GM12878 (cell line): ENCODE results near the gene TBC1D10A. TPM values are rescaled to one million over a fixed set of nuclear protein-coding genes. Genes with fewer than 3 reads are reported as not detected.

Source experiments
- ATAC-seq: fragments of 200-7000 bp; cut with Tn5 transposase; 3 replicates; pipeline ENCODE4 v1.9.1; 2020; ENCODE audit warnings: mild to moderate bottlenecking, moderate library complexity
- BruUV-seq: library from RNA; stranded (reverse); fragments of 400-500 nt; replicated peaks from 2 replicates; lab custom pipeline; 2021; lab: Mats Ljungman, UMichigan
- CTCF ChIA-PET: fragments of 300-600 bp; sonication (Branson Sonifier 250); formaldehyde crosslinking; extraction: SDS; loops from one replicate; lab custom pipeline; 2021; ENCODE audit warnings: inconsistent platforms; lab: Yijun Ruan, JAX
- POLR2A ChIA-PET: fragments of 350-600 bp; formaldehyde crosslinking; extraction: SDS; loops from one replicate; lab custom pipeline; 2021; ENCODE audit warnings: inconsistent platforms; lab: Charles Lee
- RAD21 ChIA-PET: fragments of 300-600 bp; sonication (Branson Sonifier 250); formaldehyde crosslinking; loops from one replicate; lab custom pipeline; 2023; ENCODE audit warnings: antibody characterized with exemption; ENCODE audit not compliant: unreplicated experiment; lab: Charles Lee
- SMC1A ChIA-PET: fragments of 300-600 bp; sonication (Branson Sonifier 250); formaldehyde crosslinking; loops from one replicate; lab custom pipeline; 2023; ENCODE audit not compliant: unreplicated experiment, uncharacterized antibody; lab: Charles Lee
- DNase-seq: peaks from one replicate; pipeline ENCODE4 v3.0.0-alpha.2; 2011; ENCODE audit warnings: low read depth, low spot score
- FAIRE-seq: peaks from 3 replicates; lab custom pipeline; 2011; peaks lifted over from hg19 to GRCh38; lab: Jason Lieb, UNC
- H2AFZ ChIP-seq: 2 replicates; pipeline ENCODE4 v1.6.0; 2011; ENCODE audit warnings: low read depth, low read length, control low read depth; ENCODE audit not compliant: control insufficient read depth
- H3K27ac ChIP-seq: 2 replicates; pipeline ENCODE4 v1.5.1; 2011; ENCODE audit warnings: control low read depth; ENCODE audit not compliant: control insufficient read depth, insufficient read depth
- H3K27me3 ChIP-seq, 2 experiments: replicated peaks in 1 of 2; 2 replicates each; pipeline versions ENCODE4 v1.6.0 to v1.6.1; 2011; ENCODE audit warnings: low read length in 1 of 2; ENCODE audit not compliant: control insufficient read depth in 2 of 2, insufficient read depth in 2 of 2
- H3K36me3 ChIP-seq, 2 experiments: 2 replicates each; pipeline ENCODE4 v1.5.1; 2011; ENCODE audit warnings: low read length in 1 of 2; ENCODE audit not compliant: control insufficient read depth in 2 of 2, insufficient read depth in 2 of 2
- H3K4me1 ChIP-seq: 2 replicates; pipeline ENCODE4 v1.6.1; 2011; ENCODE audit warnings: mild to moderate bottlenecking, low read length, moderate library complexity, mixed read lengths; ENCODE audit not compliant: control insufficient read depth, insufficient read depth
- H3K4me2 ChIP-seq: 2 replicates; pipeline ENCODE4 v1.6.0; 2011; ENCODE audit warnings: control low read depth; ENCODE audit not compliant: control insufficient read depth, insufficient read depth
- H3K4me3 ChIP-seq: fragments of 200-600 bp; sonication (generic); 2 replicates; pipeline ENCODE4 v1.5.1; 2016
- H3K79me2 ChIP-seq: 2 replicates; pipeline ENCODE4 v1.6.0; 2011; ENCODE audit warnings: low read length; ENCODE audit not compliant: control insufficient read depth, insufficient read depth
- H3K9ac ChIP-seq: 2 replicates; pipeline ENCODE4 v1.8.0; 2011; ENCODE audit warnings: low read length, control low read depth, mixed read lengths; ENCODE audit not compliant: control insufficient read depth, insufficient read depth
- H3K9me3 ChIP-seq: replicated peaks from 3 replicates; pipeline ENCODE4 v1.5.1; 2011; ENCODE audit warnings: mild to moderate bottlenecking, low read length; ENCODE audit not compliant: control insufficient read depth, insufficient read depth
- H4K20me1 ChIP-seq: 2 replicates; pipeline ENCODE4 v1.6.0; 2011; ENCODE audit not compliant: control insufficient read depth, insufficient read depth
- ETV6 ChIP-seq, 2 experiments: fragments of 450-650 bp in 1 of 2; IDR thresholded peaks in 1 of 2; conservative IDR thresholded peaks in 1 of 2; 2 replicates each; pipeline ENCODE4 v1.6.1; 2014; ENCODE audit warnings: antibody characterized with exemption in 1 of 2, borderline replicate concordance in 1 of 2, low read depth in 1 of 2, mild to moderate bottlenecking in 1 of 2, moderate library complexity in 1 of 2
- NFXL1 ChIP-seq: fragments of 450-650 bp; IDR thresholded peaks from 2 replicates; pipeline ENCODE4 v1.6.1; 2017; ENCODE audit warnings: antibody characterized with exemption, mild to moderate bottlenecking, borderline replicate concordance
- PBX3 ChIP-seq: IDR thresholded peaks from 2 replicates; pipeline ENCODE4 v1.6.1; 2011; ENCODE audit warnings: mild to moderate bottlenecking, low read depth, low read length, moderate library complexity; ENCODE audit not compliant: insufficient replicate concordance
- POLR2A ChIP-seq: IDR thresholded peaks from 2 replicates; pipeline ENCODE4 v1.6.1; 2011; ENCODE audit warnings: low read depth, mild to moderate bottlenecking, low read length
- STAT1 ChIP-seq: fragments of 450-650 bp; conservative IDR thresholded peaks from 2 replicates; pipeline ENCODE4 v1.6.1; 2014; ENCODE audit warnings: antibody characterized with exemption, mild to moderate bottlenecking
- TCF3 ChIP-seq: IDR thresholded peaks from 2 replicates; pipeline ENCODE4 v1.6.1; 2012; ENCODE audit warnings: low read depth, mild to moderate bottlenecking, low read length, borderline replicate concordance; ENCODE audit not compliant: insufficient read depth
- ZNF24 ChIP-seq: fragments of 450-650 bp; IDR thresholded peaks from 2 replicates; pipeline ENCODE4 v1.6.1; 2017; ENCODE audit warnings: antibody characterized with exemption, mild to moderate bottlenecking
- WGBS: methylation state at CpG from one replicate; pipeline ENCODE4 v1.1.6; 2016; ENCODE audit warnings: low lambda C conversion rate; ENCODE audit not compliant: insufficient replicate concordance, insufficient coverage; ENCODE audit errors: missing lambda C conversion rate; 5-methylcytosine and 5-hydroxymethylcytosine counted together
- in situ Hi-C: fragments of 300-500 bp; cut with MboI; formaldehyde crosslinking; loops from 9 replicates; pipeline ENCODE4 v1.14.3; 2018; ENCODE audit warnings: mixed read lengths
- intact Hi-C: fragments of 100-400 bp; cut with micrococcal nuclease; formaldehyde crosslinking; loops from one replicate; pipeline ENCODE4 v1.14.2; 2022; ENCODE audit not compliant: unreplicated experiment
- polyA plus RNA-seq, 11 experiments: library from polyadenylated mRNA; depleted of rRNA in 4 of 11; unstranded in 6 of 11; stranded (reverse) in 5 of 11; fragments of >200 nt; fragmentation: Nextera tagmentation in 4 of 11; fragmentation: Illumina TruSeq in 1 of 11; extraction: Ambion mirVana in 4 of 11; extraction: Trizol in 1 of 11; gene quantifications; 1 replicate in 1 of 11; 2 replicates in 10 of 11; pipeline versions ENCODE4 v1.2.1 to v1.2.3, GENCODE V29; 2011 to 2016; ENCODE audit warnings: inconsistent platforms in 2 of 11, missing spikeins in 2 of 11, low read depth in 1 of 11
- total RNA-seq, 4 experiments: library from RNA; depleted of rRNA in 3 of 4; stranded (reverse); fragments of >200 nt in 3 of 4; fragmentation: Illumina TruSeq in 1 of 4; extraction: Trizol in 1 of 4; gene quantifications; 2 replicates each; pipeline versions ENCODE4 v1.2.1 to v1.2.3, GENCODE V29; 2013 to 2021

TBC1D10A gene
- total and polyA plus RNA-seq, 10 of the 15 experiments (the other 5 are each of a cell fraction or from before 2014, with no cell fraction given), result 0.27 to 25.7 (median 15.3) TPM

GRCh38 chr22:30296833-30297232 lies 29.9 kb downstream of the TBC1D10A start (continued):
- no peak for TF ChIP-seq TCF3

GRCh38 chr22:30296324-30296723 lies 30.4 kb downstream of the TBC1D10A start:
- Histone ChIP-seq H3K27ac (no peak overlapping the region), H3K27me3 (no peaks in the 10 kb centered on the region), H4K20me1 (no peaks in the 10 kb centered on the region), H3K4me1 (peaks cover under 1% of the 10 kb centered on the region; the same call in 1 of the 2 replicates), H2AFZ (no peak overlapping the region), H3K9ac (no peak overlapping the region), H3K79me2 (no peaks in the 10 kb centered on the region), H3K4me2 (no peak overlapping the region), H3K9me3 (no peaks in the 10 kb centered on the region), H3K4me3 (no peak overlapping the region), H3K36me3 (peaks cover 15 to 42% of the 10 kb centered on the region in 2 experiments; a peak in 3 of 4 replicates)
- DNase-seq (no peak), ATAC-seq (no peak), FAIRE-seq (no peak)
- SMC1A ChIA-PET, result interaction anchor here (0.5 to 1.2 kb wide), 3 partner anchors 9 to 93 kb away, joined by 3 to 5 read pairs (median 3); partner anchors contain the start of gene TBC1D10A
- intact Hi-C loops (no loop called here), in situ Hi-C loops (no loop called here)
- CTCF ChIA-PET, result interaction anchor here (0.8 to 1.4 kb wide), 2 partner anchors 9 to 192 kb away, joined by 3 to 7 read pairs; no protein-coding TSS in a partner anchor
- TF ChIP-seq STAT1, result no peak
- TF ChIP-seq NFXL1, result no peak
- TF ChIP-seq PBX3, result no peak
- no peak for TF ChIP-seq ETV6 (conservative IDR thresholded peaks at IDR 0.05 in 1 of 2, IDR thresholded peaks at IDR 0.05 in 1 of 2; ENCODE audit: borderline replicate concordance in 1 of 2, low read depth in 1 of 2)
- no peak for TF ChIP-seq ZNF24
- no peak for TF ChIP-seq POLR2A
- RAD21 ChIA-PET, result interaction anchor here (1.4 kb wide), 1 partner anchor 31 kb away, joined by 4 read pairs; the partner anchor contains the start of gene TBC1D10A
- WGBS, result 98% methylated on average over 4 of the region's 4 CpGs
- no TSS peak for BruUV-seq
- POLR2A ChIA-PET, result no interaction called here
